ENCODE measurements around the gene KCTD4.

Gene KCTD4

GRCh38 chr13:45174478-45174877 is 26.4 kb downstream of the KCTD4 start:
- no peak for TF ChIP-seq CTCF (IDR thresholded peaks at IDR 0.05; ENCODE audit: control extremely low read depth, extremely low read depth, low read depth, missing control alignments)
- DNase-seq (ENCODE audit: extremely low spot score): no peak
- POLR2A ChIA-PET: no interaction called here
- CTCF ChIA-PET: interaction anchor here (1.2 kb wide), 1 partner anchor 107 kb away, joined by 5 read pairs; no protein-coding TSS in a partner anchor

- TF ChIP-seq CTCF (IDR thresholded peaks at IDR 0.05; ENCODE audit: control extremely low read depth, extremely low read depth, low read depth, missing control alignments): no peak
- CTCF ChIA-PET: interaction anchor here (1.2 kb wide), 1 partner anchor 13 kb away, joined by 4 read pairs; no protein-coding TSS in a partner anchor
- POLR2A ChIA-PET: no interaction called here
- no peak for DNase-seq (ENCODE audit: extremely low spot score)
Measured at GRCh38 chr13:45168555-45168930, 32.3 kb downstream of the KCTD4 start.

DNA sequence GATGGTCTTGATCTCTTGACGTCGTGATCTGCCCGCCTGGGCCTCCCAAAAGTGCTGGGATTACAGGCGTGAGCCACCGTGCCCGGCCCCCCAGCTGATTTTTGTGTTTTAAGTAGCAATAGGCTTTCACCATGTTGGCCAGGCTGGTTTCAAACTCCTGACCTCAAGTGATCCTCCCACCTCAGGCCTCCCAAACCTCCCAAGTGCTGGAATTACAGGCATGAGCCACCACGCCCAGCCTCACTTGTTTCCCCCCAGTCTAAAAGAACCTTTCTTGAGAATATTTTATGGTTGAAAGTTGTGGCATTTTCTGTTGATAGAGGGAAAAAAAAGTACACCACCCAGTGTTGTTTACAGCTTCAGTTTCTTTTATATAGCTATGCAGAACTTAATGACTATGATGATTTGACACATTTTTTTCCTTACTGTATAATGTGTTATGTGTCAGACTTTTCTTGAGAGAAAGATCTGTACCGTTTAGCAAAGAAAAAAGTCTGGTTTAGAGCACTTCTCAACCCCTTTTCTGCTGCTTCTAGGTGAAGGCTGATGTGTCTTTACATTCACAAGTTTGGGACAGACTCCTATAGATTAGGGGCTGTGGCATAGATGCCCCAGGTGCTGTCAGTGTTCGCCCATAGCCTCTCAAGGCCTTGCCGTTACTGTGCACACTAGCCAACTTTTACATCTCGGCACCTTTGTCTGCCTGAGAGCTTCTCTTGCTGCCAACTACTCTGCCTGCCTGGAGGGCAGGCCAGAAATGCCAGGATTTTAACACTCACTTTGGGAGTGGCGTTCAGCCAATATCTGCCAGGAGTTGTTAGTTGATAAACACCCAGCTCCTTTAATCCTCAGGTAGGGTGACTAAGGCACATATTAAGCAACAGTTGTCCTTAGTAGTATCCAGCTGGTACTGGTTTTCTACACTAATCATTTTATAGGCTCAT is 33.0 kb downstream of the KCTD4 start:
- no peak for DNase-seq (ENCODE audit: extremely low spot score)
- CTCF ChIA-PET: interaction anchor here (1.2 kb wide), 1 partner anchor 14 kb away, joined by 4 read pairs; no protein-coding TSS in a partner anchor
- POLR2A ChIA-PET: no interaction called here
- TF ChIP-seq CTCF (IDR thresholded peaks at IDR 0.05; ENCODE audit: control extremely low read depth, extremely low read depth, low read depth, missing control alignments): no peak

DNA sequence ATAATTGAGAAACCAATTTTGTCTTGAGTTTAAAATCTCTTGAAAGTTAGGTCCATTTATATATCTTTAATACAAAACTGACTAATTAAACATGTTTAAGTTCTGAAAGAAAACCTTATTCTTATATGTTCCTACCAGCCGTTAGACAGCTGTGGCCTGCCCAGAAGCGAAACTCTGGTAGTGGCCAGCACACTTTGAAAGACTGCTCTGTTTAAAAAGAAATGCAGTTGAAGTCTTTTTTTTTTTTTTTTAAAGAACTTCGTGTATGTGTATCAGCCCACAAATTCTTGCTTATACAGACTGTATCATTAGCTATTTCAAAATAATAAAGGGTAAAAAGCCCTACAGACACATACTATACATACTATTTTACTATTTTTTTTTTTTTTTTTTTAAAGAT is 34.0 kb downstream of the KCTD4 start:
- no peak for TF ChIP-seq CTCF (IDR thresholded peaks at IDR 0.05; ENCODE audit: control extremely low read depth, extremely low read depth, low read depth, missing control alignments)
- ChIA-PET POLR2A (no interaction called here), CTCF (interaction anchor here (1.0 kb wide), 1 partner anchor 12 kb away, joined by 3 read pairs; no protein-coding TSS in a partner anchor)
- no peak for DNase-seq (ENCODE audit: extremely low spot score)

DNA sequence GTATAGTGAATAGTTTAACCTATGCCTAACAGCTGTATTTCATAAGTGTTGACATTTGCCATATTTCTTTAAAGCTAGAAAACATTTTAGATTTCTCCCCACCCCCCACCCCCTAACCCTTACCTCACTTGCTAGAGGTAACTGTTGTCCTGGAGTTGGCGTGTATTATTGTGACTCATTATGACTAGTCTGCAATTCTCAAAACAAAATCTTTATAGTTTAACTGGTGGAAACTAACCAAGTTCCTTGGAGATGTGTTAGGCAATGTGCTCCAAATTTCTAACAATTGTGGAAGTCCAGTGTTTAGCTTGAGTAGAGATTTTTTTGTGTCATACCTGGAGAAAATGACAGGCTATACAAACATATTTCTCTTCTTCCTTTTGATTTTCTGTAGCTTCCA is 38.0 kb downstream of the KCTD4 start:
- no peak for DNase-seq (ENCODE audit: extremely low spot score)
- CTCF ChIA-PET: interaction anchor here (1.2 kb wide), 2 partner anchors 18 to 22 kb away, joined by 3 read pairs; no protein-coding TSS in a partner anchor
- POLR2A ChIA-PET: no interaction called here
- no peak for TF ChIP-seq CTCF (IDR thresholded peaks at IDR 0.05; ENCODE audit: control extremely low read depth, extremely low read depth, low read depth, missing control alignments)

DNA sequence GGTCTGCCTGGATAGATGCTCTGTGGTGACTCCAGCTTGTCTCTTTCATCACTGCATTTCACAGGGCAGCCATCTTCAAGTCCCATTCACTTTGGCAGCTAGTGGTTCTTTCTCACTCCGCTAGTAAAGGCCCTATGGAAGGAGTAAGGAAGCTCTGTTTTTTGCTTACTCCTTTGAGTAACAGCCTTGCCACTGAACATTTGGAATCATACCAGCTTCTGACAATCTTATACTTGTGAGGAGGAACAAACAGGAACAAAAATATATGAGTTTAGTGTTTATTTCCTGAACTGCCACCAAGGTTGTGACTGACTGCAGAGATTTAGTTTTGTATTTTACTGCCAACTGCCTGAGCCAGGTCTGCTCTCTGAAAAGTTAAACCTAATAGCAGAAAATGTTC is 38.7 kb downstream of the KCTD4 start:
- POLR2A ChIA-PET: no interaction called here
- TF ChIP-seq CTCF (IDR thresholded peaks at IDR 0.05; ENCODE audit: control extremely low read depth, extremely low read depth, low read depth, missing control alignments): no peak
- no peak for DNase-seq (ENCODE audit: extremely low spot score)
- CTCF ChIA-PET: interaction anchor here (1.0 to 1.2 kb wide), 3 partner anchors 17 to 146 kb away, joined by 3 read pairs; no protein-coding TSS in a partner anchor

Data from GM10248 (cell line).